PC-9 (cell line): ENCODE results near the gene GHRH.

Experiments used
- EZH2 ChIP-seq: fragments of 200-600 bp; sonication (generic); IDR thresholded peaks from 2 replicates; pipeline ENCODE4 v1.8.0; 2017; ENCODE audit warnings: antibody characterized with exemption, low read depth
- TF ChIP-seq, protein P1 (sequence below): fragments of 200-600 bp; sonication (generic); conservative IDR thresholded peaks from 2 replicates; pipeline ENCODE4 v1.6.1; 2017; ENCODE audit warnings: mixed run types, antibody characterized with exemption, mild to moderate bottlenecking, moderate library complexity

DNA sequence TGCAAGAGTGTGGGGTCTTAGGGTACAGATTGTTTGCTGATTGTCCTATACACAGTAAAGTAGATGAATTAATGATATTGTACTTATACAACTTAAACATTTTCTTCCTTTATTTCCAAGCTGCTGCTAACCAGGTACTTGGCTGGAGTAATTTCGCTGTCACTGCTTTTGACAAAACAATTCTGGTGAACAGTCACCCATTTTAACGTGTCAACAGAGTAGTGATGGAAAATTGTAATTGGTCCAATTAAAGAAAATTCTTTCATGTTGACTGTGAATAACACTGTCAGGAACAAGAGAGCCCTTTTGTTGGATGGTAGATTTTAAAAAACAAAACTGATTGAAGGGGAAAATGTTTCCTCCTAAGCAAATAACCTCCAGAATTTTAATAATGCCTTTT, 55.8 kb downstream of the GHRH start:
- TF ChIP-seq, protein P1, sequence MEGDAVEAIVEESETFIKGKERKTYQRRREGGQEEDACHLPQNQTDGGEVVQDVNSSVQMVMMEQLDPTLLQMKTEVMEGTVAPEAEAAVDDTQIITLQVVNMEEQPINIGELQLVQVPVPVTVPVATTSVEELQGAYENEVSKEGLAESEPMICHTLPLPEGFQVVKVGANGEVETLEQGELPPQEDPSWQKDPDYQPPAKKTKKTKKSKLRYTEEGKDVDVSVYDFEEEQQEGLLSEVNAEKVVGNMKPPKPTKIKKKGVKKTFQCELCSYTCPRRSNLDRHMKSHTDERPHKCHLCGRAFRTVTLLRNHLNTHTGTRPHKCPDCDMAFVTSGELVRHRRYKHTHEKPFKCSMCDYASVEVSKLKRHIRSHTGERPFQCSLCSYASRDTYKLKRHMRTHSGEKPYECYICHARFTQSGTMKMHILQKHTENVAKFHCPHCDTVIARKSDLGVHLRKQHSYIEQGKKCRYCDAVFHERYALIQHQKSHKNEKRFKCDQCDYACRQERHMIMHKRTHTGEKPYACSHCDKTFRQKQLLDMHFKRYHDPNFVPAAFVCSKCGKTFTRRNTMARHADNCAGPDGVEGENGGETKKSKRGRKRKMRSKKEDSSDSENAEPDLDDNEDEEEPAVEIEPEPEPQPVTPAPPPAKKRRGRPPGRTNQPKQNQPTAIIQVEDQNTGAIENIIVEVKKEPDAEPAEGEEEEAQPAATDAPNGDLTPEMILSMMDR: no peak
- TF ChIP-seq EZH2: no peak
